Omental fat pad (tissue), 4 donors: ENCODE results near the gene NTN5. TPM values are rescaled to one million over a fixed set of nuclear protein-coding genes. Genes with fewer than 3 reads are reported as not detected.

Experiments
- ATAC-seq: fragments of 150-250 bp; one replicate; pipeline ENCODE4 v1.9.1; 2016; ENCODE audit warnings: mild to moderate bottlenecking, moderate library complexity; ENCODE audit not compliant: low FRiP score
- DNase-seq: peaks from one replicate; pipeline ENCODE4 v3.0.0-alpha.2; 2019; ENCODE audit warnings: low spot score
- total RNA-seq, 4 donors: library from RNA; depleted of rRNA; stranded (reverse); fragments of >200 nt; gene quantifications; one replicate each; pipeline ENCODE4 v1.1.0, GENCODE V29; 2016
- TF ChIP-seq, protein P1 (sequence below), 3 donors: fragments of 450-650 bp; IDR thresholded peaks; one replicate each; pipeline ENCODE4 v1.5.1; 2016 to 2017; ENCODE audit warnings: antibody characterized with exemption in 3 of 3, mild to moderate bottlenecking in 3 of 3, moderate library complexity in 2 of 3

The NTN5 gene
- total RNA-seq, 4 donors from 2014 or later = 0.47 TPM; not detected in 3

DNA sequence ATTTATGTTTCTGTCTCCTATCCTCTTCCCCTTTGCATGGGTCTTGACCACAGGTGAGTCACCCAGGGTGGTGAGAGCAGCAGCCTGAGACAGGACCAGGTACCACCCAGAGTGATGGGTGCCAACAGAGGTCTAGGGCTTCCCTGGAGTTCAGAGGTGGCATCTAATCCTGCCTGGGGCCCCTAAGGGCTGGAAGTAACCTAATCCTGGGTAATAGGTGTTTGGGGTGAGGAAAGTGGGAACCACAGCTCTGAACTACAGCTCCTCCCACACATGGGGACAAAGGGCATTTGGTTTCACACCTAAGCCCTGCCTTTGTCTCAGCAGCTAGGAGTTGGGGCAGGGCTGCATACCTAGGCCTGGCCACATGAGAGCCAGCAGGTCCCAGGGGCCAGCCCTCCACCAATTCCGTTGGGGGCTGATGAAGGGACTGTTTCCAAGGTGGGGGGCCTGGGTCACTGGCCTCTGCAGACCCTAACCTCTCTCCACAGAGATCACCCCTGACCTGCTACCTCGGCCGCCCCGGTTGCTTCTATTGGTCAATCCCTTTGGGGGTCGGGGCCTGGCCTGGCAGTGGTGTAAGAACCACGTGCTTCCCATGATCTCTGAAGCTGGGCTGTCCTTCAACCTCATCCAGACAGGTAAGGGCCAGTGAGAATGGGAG, 45.5 kb downstream of the NTN5 start:
- TF ChIP-seq, protein P1, sequence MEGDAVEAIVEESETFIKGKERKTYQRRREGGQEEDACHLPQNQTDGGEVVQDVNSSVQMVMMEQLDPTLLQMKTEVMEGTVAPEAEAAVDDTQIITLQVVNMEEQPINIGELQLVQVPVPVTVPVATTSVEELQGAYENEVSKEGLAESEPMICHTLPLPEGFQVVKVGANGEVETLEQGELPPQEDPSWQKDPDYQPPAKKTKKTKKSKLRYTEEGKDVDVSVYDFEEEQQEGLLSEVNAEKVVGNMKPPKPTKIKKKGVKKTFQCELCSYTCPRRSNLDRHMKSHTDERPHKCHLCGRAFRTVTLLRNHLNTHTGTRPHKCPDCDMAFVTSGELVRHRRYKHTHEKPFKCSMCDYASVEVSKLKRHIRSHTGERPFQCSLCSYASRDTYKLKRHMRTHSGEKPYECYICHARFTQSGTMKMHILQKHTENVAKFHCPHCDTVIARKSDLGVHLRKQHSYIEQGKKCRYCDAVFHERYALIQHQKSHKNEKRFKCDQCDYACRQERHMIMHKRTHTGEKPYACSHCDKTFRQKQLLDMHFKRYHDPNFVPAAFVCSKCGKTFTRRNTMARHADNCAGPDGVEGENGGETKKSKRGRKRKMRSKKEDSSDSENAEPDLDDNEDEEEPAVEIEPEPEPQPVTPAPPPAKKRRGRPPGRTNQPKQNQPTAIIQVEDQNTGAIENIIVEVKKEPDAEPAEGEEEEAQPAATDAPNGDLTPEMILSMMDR (IDR thresholded peaks at IDR 0.05) = no peak
- ATAC-seq (no peak), DNase-seq (no peak)

DNA sequence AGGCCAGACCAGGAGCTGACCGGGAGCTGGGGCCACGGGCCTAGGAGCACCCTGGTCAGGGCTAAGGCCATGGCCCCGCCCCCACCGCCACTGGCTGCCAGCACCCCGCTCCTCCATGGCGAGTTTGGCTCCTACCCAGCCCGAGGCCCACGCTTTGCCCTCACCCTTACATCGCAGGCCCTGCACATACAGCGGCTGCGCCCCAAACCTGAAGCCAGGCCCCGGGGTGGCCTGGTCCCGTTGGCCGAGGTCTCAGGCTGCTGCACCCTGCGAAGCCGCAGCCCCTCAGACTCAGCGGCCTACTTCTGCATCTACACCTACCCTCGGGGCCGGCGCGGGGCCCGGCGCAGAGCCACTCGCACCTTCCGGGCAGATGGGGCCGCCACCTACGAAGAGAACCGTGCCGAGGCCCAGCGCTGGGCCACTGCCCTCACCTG, 46.9 kb downstream of the NTN5 start:
- TF ChIP-seq, protein P1 (IDR thresholded peaks at IDR 0.05) = no peak
- DNase-seq = no peak

GRCh38 chr19:48624791-48625723, 47.8 kb downstream of the NTN5 start:
- no peak for ATAC-seq
- TF ChIP-seq, protein P1 (IDR thresholded peaks at IDR 0.05) = no peak
- no peak for DNase-seq

More for the DNA sequence above, 46.9 kb downstream of the NTN5 start:
- no peak for ATAC-seq

- TF ChIP-seq, protein P1 (IDR thresholded peaks at IDR 0.05) = no peak
- DNase-seq (peak; percentile 92), ATAC-seq (peak; percentile 83)
These were observed 48.7 kb downstream of the NTN5 start for GRCh38 chr19:48624067-48624594.

DNA sequence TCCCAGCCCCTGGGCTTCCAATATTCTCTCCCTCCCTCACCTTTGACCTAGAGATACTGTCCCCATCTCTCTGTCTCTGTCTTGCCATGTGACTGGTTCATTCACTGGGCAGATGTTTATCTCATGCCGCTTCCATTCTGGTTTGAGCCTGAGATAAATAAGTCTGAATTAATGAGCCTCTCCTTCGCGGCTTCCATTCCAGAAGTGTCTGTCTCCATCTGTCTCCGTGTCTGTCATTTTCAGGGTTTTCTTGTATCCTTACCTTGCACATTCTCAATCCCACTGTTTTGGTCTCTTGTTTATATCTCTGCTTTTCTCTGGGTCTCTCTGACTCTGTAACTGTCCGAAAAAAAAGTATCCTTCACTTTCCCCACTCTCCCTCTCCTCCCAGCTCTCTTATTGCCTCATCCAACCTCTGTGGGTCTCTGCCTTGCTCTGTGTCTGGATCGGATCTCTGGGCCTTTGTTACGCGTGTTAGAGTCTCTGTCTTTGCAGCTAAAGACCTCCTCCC, 49.2 kb downstream of the NTN5 start:
- DNase-seq (no peak), ATAC-seq (no peak)
- TF ChIP-seq, protein P1 (IDR thresholded peaks at IDR 0.05) = no peak

DNA sequence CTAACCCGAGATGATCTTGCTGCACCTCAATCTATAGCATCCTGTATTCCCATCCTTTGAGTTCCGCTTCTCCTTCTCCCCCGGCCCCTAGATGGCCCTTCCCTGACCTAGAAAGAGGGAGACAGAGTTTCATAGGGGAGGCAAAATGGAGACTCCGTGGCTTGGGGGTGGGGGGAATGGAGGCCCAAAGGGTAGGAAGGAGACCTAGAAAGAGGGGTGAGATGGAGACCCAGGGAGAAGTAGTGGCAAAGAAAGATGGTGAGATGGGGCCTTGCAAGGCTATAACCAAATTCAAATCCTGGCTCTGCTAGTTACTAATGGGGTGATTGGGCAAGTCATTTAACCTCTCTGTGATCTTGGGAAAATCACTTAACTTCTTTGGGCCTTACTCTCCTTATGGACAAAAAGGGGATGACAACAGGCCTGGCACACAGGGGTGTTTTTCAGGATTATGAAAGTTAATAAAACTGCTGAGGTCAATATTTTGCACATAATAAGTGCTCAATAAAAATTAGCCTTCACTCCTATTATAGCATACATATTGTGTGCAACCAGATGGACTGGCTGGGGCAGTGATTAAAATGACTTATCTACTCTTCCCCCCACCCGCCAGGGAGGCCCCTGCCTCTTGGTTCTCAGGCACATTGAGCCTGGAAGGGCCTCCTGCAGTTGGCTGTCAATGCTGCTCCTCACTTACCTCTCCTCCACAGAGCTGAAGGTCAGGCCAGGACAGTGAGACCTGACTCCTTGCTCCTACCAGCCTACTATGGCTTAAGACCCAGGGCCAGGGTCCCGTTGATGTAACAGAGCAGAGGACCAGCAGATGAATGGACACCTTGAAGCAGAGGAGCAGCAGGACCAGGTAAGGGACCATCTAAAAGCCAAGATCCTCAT, 52.9 kb downstream of the NTN5 start:
- DNase-seq (no peak), ATAC-seq (no peak)
- TF ChIP-seq, protein P1 (IDR thresholded peaks at IDR 0.05) = no peak
